Measurements from ENCODE around the gene RAG1. TPM values are rescaled to one million over a fixed set of nuclear protein-coding genes. Genes with fewer than 3 reads are reported as not detected.

Gene RAG1
- total RNA-seq, 2 donors from 2014 or later = 0.16 to 0.27 TPM

DNA sequence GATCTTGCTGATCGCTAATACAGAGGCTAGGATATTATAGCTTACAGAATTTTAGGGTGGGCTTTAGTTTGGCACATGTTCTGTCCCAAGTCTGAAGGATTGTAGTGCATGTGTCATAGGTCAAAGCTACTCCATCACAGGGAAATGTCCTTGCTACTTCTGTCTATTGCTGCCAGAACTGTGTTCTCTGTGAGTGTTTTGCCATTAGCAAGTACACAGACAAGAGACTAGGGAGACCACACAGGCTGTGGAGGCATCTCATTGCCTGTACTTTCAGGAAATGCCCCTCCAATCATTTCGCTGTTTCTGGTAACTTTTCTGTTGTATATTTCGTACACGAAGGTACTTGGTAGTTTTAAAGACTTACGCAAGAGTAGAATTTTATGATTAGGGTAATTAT, 55.7 kb downstream of the RAG1 start:
- H3K9me3 ChIP-seq (ENCODE audit: control insufficient read depth, low read length, poor library complexity, severe bottlenecking) = no peaks in the 10 kb centered on the region
- no peak for ATAC-seq
- Mint-ChIP-seq H3K27ac (no peak overlapping the region), H3K36me3 (ENCODE audit: low read depth) (peaks cover 7% of the 10 kb centered on the region), H3K27me3 (peaks cover 21% of the 10 kb centered on the region), H3K4me3 (no peak overlapping the region), H3K4me1 (peaks cover 10% of the 10 kb centered on the region)
- no peak for DNase-seq

DNA sequence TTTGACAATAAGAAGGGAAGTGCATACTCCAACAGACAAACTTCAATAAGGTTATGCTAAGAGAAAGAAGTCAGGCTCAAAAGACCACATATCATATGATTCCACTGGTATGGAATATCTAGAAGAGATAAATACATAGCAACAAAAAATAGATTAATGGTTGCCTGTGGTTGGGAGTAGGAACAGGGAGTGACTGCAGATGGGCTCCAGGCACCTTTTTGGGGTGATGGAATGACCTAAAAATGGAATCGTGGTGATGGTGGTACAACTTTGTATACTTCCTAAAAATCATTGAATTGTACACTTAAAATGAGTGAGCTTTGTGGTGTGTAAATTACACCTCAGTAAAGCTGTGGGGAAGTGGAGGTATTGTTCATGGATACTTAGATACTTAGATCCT, 59.2 kb downstream of the RAG1 start:
- no peak overlapping the region for H3K4me3 Mint-ChIP-seq
- DNase-seq (no peak), ATAC-seq (no peak)
- H3K4me1 Mint-ChIP-seq = peaks cover 10% of the 10 kb centered on the region
- H3K36me3 Mint-ChIP-seq (ENCODE audit: low read depth) = peaks cover 3% of the 10 kb centered on the region
- peaks cover 14% of the 10 kb centered on the region for H3K27me3 Mint-ChIP-seq
- H3K9me3 ChIP-seq (ENCODE audit: control insufficient read depth, low read length, poor library complexity, severe bottlenecking) = no peaks in the 10 kb centered on the region
- no peak overlapping the region for H3K27ac Mint-ChIP-seq

DNA sequence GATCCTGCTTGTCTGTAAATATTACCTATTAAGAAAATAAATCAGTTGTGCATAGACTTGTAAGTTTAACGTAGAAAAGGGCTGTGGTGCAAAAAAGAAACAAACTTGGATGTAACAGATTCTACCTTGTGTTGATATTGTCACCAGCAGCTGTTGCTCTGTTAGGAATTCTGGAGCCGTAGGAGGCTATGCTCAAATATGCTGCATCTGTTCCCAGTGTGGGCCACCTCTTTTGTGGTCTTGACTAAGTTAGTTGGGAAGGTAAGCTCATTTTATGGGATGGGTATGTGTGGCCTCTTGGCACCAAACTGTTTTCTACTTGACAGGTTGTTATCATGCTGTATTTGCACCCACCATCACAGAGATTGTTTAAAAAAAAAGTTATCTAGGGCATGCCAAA, 59.7 kb downstream of the RAG1 start:
- H3K27me3 Mint-ChIP-seq = peaks cover 14% of the 10 kb centered on the region

DNA sequence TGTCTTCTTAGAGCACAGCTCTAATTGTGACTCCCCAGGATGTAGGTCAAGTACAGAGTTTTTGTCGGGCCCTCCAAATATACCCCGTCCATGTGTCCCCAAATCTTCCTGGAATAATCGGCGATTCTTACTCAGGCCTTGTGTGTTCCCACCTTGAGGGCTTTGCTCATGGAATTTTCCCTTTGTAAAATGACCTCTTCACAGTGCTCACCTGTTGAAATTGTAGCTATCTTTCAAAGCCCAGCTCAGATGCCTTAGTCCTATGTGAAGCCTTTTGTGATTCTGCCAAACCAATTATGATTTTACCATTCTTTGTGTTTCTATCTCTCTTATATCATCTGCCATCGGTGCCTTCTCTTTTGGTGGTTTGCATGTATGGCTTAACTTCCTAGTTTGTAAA, 60.3 kb downstream of the RAG1 start:
- Mint-ChIP-seq H3K27me3 (peaks cover 14% of the 10 kb centered on the region), H3K4me1 (peaks cover 10% of the 10 kb centered on the region), H3K4me3 (no peak overlapping the region), H3K36me3 (ENCODE audit: low read depth) (peaks cover 3% of the 10 kb centered on the region), H3K27ac (no peak overlapping the region)
- ATAC-seq (no peak), DNase-seq (no peak)
- no peaks in the 10 kb centered on the region for H3K9me3 ChIP-seq (ENCODE audit: control insufficient read depth, low read length, poor library complexity, severe bottlenecking)

More for the DNA sequence above, 59.7 kb downstream of the RAG1 start:
- ATAC-seq (no peak), DNase-seq (no peak)
- Mint-ChIP-seq H3K4me3 (no peak overlapping the region), H3K27ac (no peak overlapping the region), H3K4me1 (peaks cover 10% of the 10 kb centered on the region), H3K36me3 (ENCODE audit: low read depth) (peaks cover 3% of the 10 kb centered on the region)
- H3K9me3 ChIP-seq (ENCODE audit: control insufficient read depth, low read length, poor library complexity, severe bottlenecking) = no peaks in the 10 kb centered on the region

DNA sequence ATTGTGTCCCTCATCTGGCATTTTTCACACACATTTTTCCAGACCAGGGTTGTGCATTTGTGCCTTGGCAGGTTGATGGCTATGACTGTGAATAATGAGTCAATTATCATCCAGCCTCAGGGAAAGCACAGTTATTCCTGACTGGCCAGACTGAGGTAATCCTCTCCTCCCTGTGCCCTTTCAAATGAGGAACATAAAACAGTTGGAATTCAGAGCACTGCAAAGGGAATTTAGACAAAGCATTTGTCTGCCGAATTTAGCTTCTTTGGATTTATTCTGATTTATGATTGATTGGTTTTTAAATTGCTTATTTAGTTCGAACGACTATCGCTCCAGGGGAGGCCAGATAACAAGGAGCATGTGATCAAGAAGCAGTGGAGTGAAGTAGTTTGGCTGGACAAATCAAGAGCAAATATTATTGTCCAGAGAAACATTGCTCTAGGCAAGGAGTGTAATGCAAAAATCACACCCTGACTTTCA, 61.0 kb downstream of the RAG1 start:
- no peaks in the 10 kb centered on the region for H3K9me3 ChIP-seq (ENCODE audit: control insufficient read depth, low read length, poor library complexity, severe bottlenecking)
- peaks cover 10% of the 10 kb centered on the region for H3K4me1 Mint-ChIP-seq
- no peak overlapping the region for H3K27ac Mint-ChIP-seq
- DNase-seq (no peak), ATAC-seq (no peak)
- H3K4me3 Mint-ChIP-seq = no peak overlapping the region
- H3K27me3 Mint-ChIP-seq = peaks cover 14% of the 10 kb centered on the region
- peaks cover 3% of the 10 kb centered on the region for H3K36me3 Mint-ChIP-seq (ENCODE audit: low read depth)

Other genes starting within 250 kb of the RAG1 start
- 10 to 100 TPM; 20.2 to 26.2 TPM for gene TRAF6, start 57.7 kb upstream of the RAG1 start, total RNA-seq
- gene IFTAP, start 26.5 kb downstream of the RAG1 start, total RNA-seq = 1 to 10 TPM; 1.9 to 4.4 TPM
- not detected for gene RAG2, start 30.2 kb downstream of the RAG1 start, total RNA-seq

Data from T-helper 17 cell (primary cell).